Central memory CD4-positive, alpha-beta T cell (primary cell): ENCODE measurements around the gene TES.
A peak's percentile ranks its signal among the peaks of the same experiment; 100 is the strongest.

Experiments used
- DNase-seq: peaks from one replicate; pipeline ENCODE4 v3.0.0; 2022

Gene TES

GRCh38 chr7:116194115-116194514, 16.2 kb upstream of the TES start:
- no peak for DNase-seq

- DNase-seq = no peak
Observed at GRCh38 chr7:116195451-116195850, 14.9 kb upstream of the TES start.

- no peak for DNase-seq
Observed at GRCh38 chr7:116196947-116197346, 13.4 kb upstream of the TES start.

GRCh38 chr7:116197360-116197759, 13.0 kb upstream of the TES start:
- DNase-seq = no peak

GRCh38 chr7:116198748-116199410, 11.5 kb upstream of the TES start:
- no peak for DNase-seq

- no peak for DNase-seq
Observed at GRCh38 chr7:116200963-116201362, 9.4 kb upstream of the TES start.

- DNase-seq = no peak
Observed at GRCh38 chr7:116206141-116206540, 4.2 kb upstream of the TES start.

GRCh38 chr7:116208919-116209318, 1.4 kb upstream of the TES start:
- DNase-seq = no peak

GRCh38 chr7:116209561-116210070, 723 bp upstream of the TES start:
- DNase-seq = no peak

GRCh38 chr7:116211006-116211912, 920 bp downstream of the TES start:
- peak; percentile 89 for DNase-seq

GRCh38 chr7:116211913-116212596, 1.7 kb downstream of the TES start:
- no peak for DNase-seq

- DNase-seq = no peak
Observed at GRCh38 chr7:116212869-116213268, 2.5 kb downstream of the TES start.

- DNase-seq = no peak
Observed at GRCh38 chr7:116213361-116214130, 3.2 kb downstream of the TES start.

- no peak for DNase-seq
Observed at GRCh38 chr7:116214921-116215320, 4.6 kb downstream of the TES start.

GRCh38 chr7:116215551-116215950, 5.2 kb downstream of the TES start:
- no peak for DNase-seq

- DNase-seq = peak; percentile 14
Observed at GRCh38 chr7:116216956-116217571, 6.7 kb downstream of the TES start.

- no peak for DNase-seq
Observed at GRCh38 chr7:116218051-116218645, 7.8 kb downstream of the TES start.

- no peak for DNase-seq
Observed at GRCh38 chr7:116218747-116219146, 8.4 kb downstream of the TES start.

- no peak for DNase-seq
Observed at GRCh38 chr7:116219288-116219687, 8.9 kb downstream of the TES start.

- no peak for DNase-seq
Observed at GRCh38 chr7:116219834-116220233, 9.5 kb downstream of the TES start.

- DNase-seq = no peak
Observed at GRCh38 chr7:116222501-116222900, 12.2 kb downstream of the TES start.

- no peak for DNase-seq
Observed at GRCh38 chr7:116223588-116223987, 13.2 kb downstream of the TES start.
